HG03457 (cell line): Measurements from ENCODE around the gene PTPRQ.
"Not testable (repeated sequence)": the region's sequence is repeated elsewhere in the genome, so short reads cannot be mapped to it uniquely, and the experiment has no call there.

Experiments
- ATAC-seq: cut with Tn5 transposase; IDR thresholded peaks from one replicate; pipeline ENCODE4 v1.9.1; 2021; ENCODE audit warnings: moderate number of reproducible peaks; ENCODE audit not compliant: unreplicated experiment

PTPRQ gene

GRCh38 chr12:80627782-80628181 lies 183.7 kb downstream of the PTPRQ start:
- ATAC-seq = no peak

- no peak for ATAC-seq
Observed at GRCh38 chr12:80632835-80633234, 188.8 kb downstream of the PTPRQ start.

- no peak for ATAC-seq
Observed at GRCh38 chr12:80634903-80635302, 190.9 kb downstream of the PTPRQ start.

GRCh38 chr12:80636832-80637231 lies 192.8 kb downstream of the PTPRQ start:
- no peak for ATAC-seq

- ATAC-seq = no peak
Observed at GRCh38 chr12:80641936-80642335, 197.9 kb downstream of the PTPRQ start.

GRCh38 chr12:80643961-80644360 lies 199.9 kb downstream of the PTPRQ start:
- ATAC-seq = no peak

DNA sequence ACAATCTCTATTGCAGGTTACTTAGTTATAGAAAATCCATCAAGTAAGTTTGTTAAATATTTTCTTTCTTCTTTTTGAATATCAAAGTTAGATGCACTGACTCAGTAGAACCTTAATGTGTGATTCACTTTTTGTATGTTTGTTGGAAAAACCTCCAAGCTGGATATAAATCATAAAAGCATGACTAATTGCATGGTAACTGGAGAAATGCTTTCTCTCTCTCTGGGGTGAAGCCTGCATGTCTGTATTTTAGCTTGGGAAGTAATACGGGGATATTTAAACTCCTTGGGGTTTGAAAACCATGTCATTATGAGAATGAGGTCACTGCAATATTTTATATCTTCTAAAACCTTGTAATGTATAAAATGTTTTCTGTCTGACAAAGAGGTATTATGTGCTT lies 204.8 kb downstream of the PTPRQ start:
- no peak for ATAC-seq

- ATAC-seq = no peak
Observed at GRCh38 chr12:80655751-80656150, 211.7 kb downstream of the PTPRQ start.

GRCh38 chr12:80659512-80660063 lies 215.6 kb downstream of the PTPRQ start:
- ATAC-seq = no peak

- ATAC-seq = no peak
Observed at GRCh38 chr12:80662586-80662985, 218.6 kb downstream of the PTPRQ start.

GRCh38 chr12:80670214-80670613 lies 226.2 kb downstream of the PTPRQ start:
- no peak for ATAC-seq

GRCh38 chr12:80676042-80676636 lies 232.1 kb downstream of the PTPRQ start:
- ATAC-seq = not testable (repeated sequence)

DNA sequence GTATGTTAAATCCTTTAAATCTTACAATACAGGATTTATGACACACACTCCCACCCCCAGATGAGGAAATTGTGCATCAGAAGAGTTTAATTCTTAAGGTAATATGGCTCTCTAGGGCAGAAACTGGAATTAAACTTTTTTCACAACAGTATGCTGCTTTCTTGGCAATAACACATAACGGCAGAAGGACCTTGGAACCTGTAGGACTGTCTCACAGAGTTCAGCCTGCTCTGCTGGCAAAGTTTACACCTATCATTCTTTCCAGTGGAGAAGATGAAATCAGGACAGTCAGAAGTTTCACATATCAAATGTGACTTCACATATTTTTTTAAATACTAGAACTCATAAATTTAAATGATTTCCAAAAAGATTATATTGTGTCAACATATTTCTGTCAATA lies 232.8 kb downstream of the PTPRQ start:
- no peak for ATAC-seq

DNA sequence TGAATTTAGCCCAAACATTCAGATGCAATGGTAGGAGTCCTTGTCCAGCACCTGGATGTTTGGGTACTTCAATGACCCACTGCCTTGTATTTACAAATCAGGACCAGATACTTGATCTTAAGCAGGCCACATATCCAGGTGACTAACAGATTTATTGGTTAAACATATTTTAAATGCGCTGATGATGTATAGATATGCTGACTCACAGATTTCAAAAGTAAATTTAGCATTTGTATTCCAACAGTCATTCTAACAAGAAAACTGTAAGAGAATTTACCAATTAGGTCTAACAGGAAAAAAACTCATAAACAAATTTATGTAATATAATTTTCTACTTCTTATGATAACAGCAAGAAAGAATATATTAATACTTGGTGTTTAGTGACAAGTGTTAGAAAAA lies 234.0 kb downstream of the PTPRQ start:
- no peak for ATAC-seq

DNA sequence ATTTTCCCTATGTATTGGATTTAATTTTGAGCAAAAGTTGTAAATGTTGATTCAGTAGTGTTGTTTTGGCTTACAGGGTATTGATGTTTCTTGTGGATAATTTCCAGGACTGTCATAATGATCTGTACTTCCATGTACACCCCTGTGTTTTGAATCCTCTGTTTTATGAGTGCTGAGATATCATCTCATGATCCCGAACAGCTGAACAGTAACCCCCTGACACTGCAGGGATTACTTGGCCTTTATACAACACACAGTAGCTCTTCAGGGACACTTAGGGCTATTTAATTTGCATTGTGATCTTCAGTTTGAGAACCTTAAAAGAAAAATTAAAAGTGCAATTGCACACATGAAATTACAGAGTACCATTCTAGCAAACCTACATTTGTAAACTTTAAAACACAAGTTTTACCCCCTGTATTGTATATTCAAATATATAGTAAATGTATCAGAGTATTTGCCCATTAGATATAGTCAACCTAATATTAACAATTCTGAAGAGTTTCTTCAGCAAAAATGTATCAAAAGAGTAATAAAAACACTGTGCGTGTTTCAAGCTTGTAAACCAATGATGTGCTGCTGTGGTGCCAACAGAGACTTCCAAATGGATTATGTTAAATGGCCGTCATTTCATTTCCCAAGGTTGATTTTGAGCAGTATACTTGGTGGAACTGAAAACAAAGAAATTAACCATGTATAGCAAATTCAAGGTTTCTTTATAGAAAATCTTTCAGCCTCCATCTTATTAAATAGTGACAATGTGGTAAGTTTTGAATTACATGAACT lies 235.5 kb downstream of the PTPRQ start:
- ATAC-seq = no peak

DNA sequence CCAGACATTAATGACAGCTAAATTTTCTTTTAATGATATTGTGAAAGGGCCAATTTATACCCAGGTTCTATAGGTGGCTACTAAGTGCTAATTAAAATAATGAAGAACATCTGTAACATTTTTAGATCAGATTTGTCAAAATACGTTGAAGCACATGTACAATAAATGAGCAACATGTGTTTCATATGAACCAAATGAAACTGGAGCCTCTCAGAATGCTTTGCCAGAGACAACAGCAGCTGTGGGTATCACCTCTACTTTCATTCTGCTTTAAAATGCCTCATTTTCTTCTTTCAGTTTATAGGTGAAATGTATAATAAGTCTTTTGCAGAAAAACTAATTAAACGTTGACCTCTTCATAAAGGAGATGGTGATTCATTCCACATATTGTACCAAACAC lies 237.3 kb downstream of the PTPRQ start:
- no peak for ATAC-seq

- ATAC-seq = no peak
Observed at GRCh38 chr12:80681786-80682185, 237.8 kb downstream of the PTPRQ start.

DNA sequence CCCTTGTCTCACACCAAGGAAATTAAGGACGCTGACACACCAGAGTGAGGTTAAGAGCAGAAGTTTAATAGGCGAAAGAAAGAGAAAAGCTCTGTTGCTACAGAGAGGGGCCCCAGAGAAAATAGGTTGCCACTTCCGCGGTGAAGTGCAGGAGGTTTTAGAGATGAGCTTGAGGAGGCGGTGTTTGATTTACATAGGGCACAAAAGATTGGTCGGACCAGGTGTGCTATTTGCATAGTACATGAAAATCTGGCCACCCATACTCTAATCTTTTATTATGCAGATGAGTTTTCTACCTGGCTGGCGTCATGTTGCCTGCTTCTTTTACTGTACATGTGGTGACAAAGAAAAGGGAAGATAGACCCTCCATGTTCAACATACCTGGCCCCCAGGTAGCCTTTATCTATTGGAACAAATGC lies 240.1 kb downstream of the PTPRQ start:
- no peak for ATAC-seq

DNA sequence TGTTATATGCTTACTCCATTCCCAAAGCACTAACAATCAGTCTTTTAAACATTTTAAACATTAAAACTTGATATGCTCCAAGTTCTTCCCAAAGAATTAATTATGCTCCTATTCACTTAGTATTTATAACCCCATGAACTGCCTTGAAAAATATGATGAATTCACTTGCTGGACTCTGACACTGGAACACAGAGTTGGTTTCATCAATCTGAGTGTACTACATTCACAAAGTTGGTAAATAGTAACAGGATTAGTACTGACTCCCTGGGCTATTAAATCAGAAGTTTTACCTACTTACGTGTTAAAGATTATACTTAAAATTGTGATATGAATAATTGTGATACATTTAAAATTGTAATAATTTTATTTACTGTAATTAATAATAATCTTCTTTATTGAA lies 246.1 kb downstream of the PTPRQ start:
- no peak for ATAC-seq

GRCh38 chr12:80690513-80690912 lies 246.5 kb downstream of the PTPRQ start:
- ATAC-seq = no peak

- ATAC-seq = no peak
Observed at GRCh38 chr12:80692114-80692513, 248.1 kb downstream of the PTPRQ start.

GRCh38 chr12:80697270-80697887 lies 253.3 kb downstream of the PTPRQ start:
- ATAC-seq = no peak
